Common myeloid progenitor, CD34-positive (primary cell): Measurements from ENCODE around the gene HNRNPH1.

Experiments used
- CTCF ChIA-PET: fragments of 350-600 bp; sonication (Branson Sonifier 250); formaldehyde crosslinking; loops from one replicate; lab custom pipeline; 2021; ENCODE audit warnings: antibody characterized with exemption; lab: Charles Lee
- POLR2A ChIA-PET: fragments of 350-600 bp; sonication (Branson Sonifier 250); formaldehyde crosslinking; loops from one replicate; lab custom pipeline; 2021; ENCODE audit warnings: antibody characterized with exemption; lab: Charles Lee
- DNase-seq, 3 donors: peaks; one replicate each; pipeline versions ENCODE4 v3.0.0 to v3.0.0-alpha.2; 2013
- H3K27ac ChIP-seq, 2 experiments: 1 replicate in 1 of 2; 2 replicates in 1 of 2; pipeline ENCODE4 v1.7.0; 2013; ENCODE audit warnings: inconsistent platforms in 2 of 2, low read length in 2 of 2, mild to moderate bottlenecking in 2 of 2, low read depth in 1 of 2, moderate library complexity in 1 of 2; ENCODE audit not compliant: severe bottlenecking in 2 of 2, insufficient read depth in 1 of 2, poor library complexity in 1 of 2
- H3K27me3 ChIP-seq, 5 experiments: replicated peaks in 2 of 5; 1 replicate in 3 of 5; 2 replicates in 2 of 5; pipeline versions ENCODE4 v1.6.1 to v1.7.0; 2013; ENCODE audit warnings: low read length in 4 of 5, mild to moderate bottlenecking in 2 of 5, moderate library complexity in 2 of 5, inconsistent platforms in 1 of 5; ENCODE audit not compliant: insufficient read depth in 5 of 5, control insufficient read depth in 4 of 5
- H3K36me3 ChIP-seq, 4 experiments: 1 replicate in 2 of 4; 2 replicates in 2 of 4; pipeline versions ENCODE4 v1.6.1 to v1.7.0; 2013; ENCODE audit warnings: low read length in 3 of 4, control low read depth in 1 of 4, mild to moderate bottlenecking in 1 of 4; ENCODE audit not compliant: control insufficient read depth in 4 of 4, insufficient read depth in 4 of 4
- H3K4me1 ChIP-seq, 4 experiments: 1 replicate in 3 of 4; 2 replicates in 1 of 4; pipeline versions ENCODE4 v1.6.1 to v1.7.1; 2013; ENCODE audit warnings: low read length in 3 of 4, mild to moderate bottlenecking in 3 of 4, control low read depth in 1 of 4, inconsistent platforms in 1 of 4, moderate library complexity in 1 of 4; ENCODE audit not compliant: control insufficient read depth in 4 of 4, insufficient read depth in 4 of 4; ENCODE audit errors: control extremely low read depth in 1 of 4
- H3K4me3 ChIP-seq, 7 experiments: 1 replicate in 4 of 7; 2 replicates in 3 of 7; pipeline versions ENCODE4 v1.5.1 to v1.7.0; 2013; ENCODE audit warnings: mild to moderate bottlenecking in 7 of 7, low read length in 6 of 7, moderate library complexity in 6 of 7, inconsistent platforms in 2 of 7, low read depth in 2 of 7, control low read depth in 1 of 7; ENCODE audit not compliant: insufficient read depth in 4 of 7, control insufficient read depth in 1 of 7; ENCODE audit errors: extremely low read depth in 1 of 7
- H3K9me3 ChIP-seq, 5 experiments: 1 replicate in 4 of 5; 2 replicates in 1 of 5; pipeline versions ENCODE4 v1.6.1 to v1.7.1; 2013; ENCODE audit warnings: low read length in 4 of 5, mild to moderate bottlenecking in 2 of 5, inconsistent platforms in 1 of 5, low read depth in 1 of 5, moderate library complexity in 1 of 5; ENCODE audit not compliant: control insufficient read depth in 4 of 5, insufficient read depth in 2 of 5; ENCODE audit errors: control extremely low read depth in 1 of 5
- WGBS: methylation state at CpG from one replicate; pipeline ENCODE4 v1.1.5; 2013; ENCODE audit not compliant: insufficient coverage; 5-methylcytosine and 5-hydroxymethylcytosine counted together

The HNRNPH1 gene

GRCh38 chr5:179605026-179605833 is 18.2 kb downstream of the HNRNPH1 start:
- Histone ChIP-seq H3K9me3 (no peaks in the 10 kb centered on the region), H3K27me3 (no peaks in the 10 kb centered on the region), H3K27ac (no peak overlapping the region), H3K36me3 (peaks cover 16 to 73% (median 68%) of the 10 kb centered on the region in 4 experiments), H3K4me1 (peaks cover 0 to 13% (median 5%) of the 10 kb centered on the region in 4 experiments), H3K4me3 (no peak overlapping the region)
- WGBS, result 87% methylated on average over 9 of the region's 10 CpGs
- ChIA-PET POLR2A (no interaction called here), CTCF (interaction anchor here (0.8 to 1.1 kb wide), 2 partner anchors 11 to 63 kb away, joined by 3 read pairs; no protein-coding TSS in a partner anchor)
- DNase-seq, result no peak

GRCh38 chr5:179603308-179603707 is 20.2 kb downstream of the HNRNPH1 start:
- Histone ChIP-seq H3K27ac (no peak overlapping the region), H3K9me3 (no peaks in the 10 kb centered on the region), H3K36me3 (peaks cover 23 to 80% (median 74%) of the 10 kb centered on the region in 4 experiments), H3K4me3 (no peak overlapping the region), H3K4me1 (peaks cover 0 to 10% (median 4%) of the 10 kb centered on the region in 4 experiments), H3K27me3 (no peaks in the 10 kb centered on the region)
- DNase-seq, result no peak
- CTCF ChIA-PET, result interaction anchor here (1.4 to 2.1 kb wide), 2 partner anchors 10 to 20 kb away, joined by 3 to 5 read pairs; partner anchors contain the start of gene HNRNPH1
- POLR2A ChIA-PET, result no interaction called here
- 97% methylated on average over 6 of the region's 12 CpGs for WGBS

GRCh38 chr5:179601871-179602625 is 21.4 kb downstream of the HNRNPH1 start:
- DNase-seq, result no peak
- WGBS, result 98% methylated on average over 16 of the region's 18 CpGs
- no peak overlapping the region for H3K4me3 ChIP-seq
- no peaks in the 10 kb centered on the region for H3K4me1 ChIP-seq
- H3K27ac ChIP-seq, result no peak overlapping the region
- H3K36me3 ChIP-seq, result peaks cover 24 to 77% (median 68%) of the 10 kb centered on the region in 4 experiments
- H3K27me3 ChIP-seq, result no peaks in the 10 kb centered on the region
- ChIA-PET POLR2A (interaction anchor here (0.7 to 0.9 kb wide), 2 partner anchors 51 to 371 kb away, joined by 3 read pairs; no protein-coding TSS in a partner anchor), CTCF (no interaction called here)
- no peaks in the 10 kb centered on the region for H3K9me3 ChIP-seq

- H3K4me3 ChIP-seq, result no peak overlapping the region
- DNase-seq, result no peak
- no peaks in the 10 kb centered on the region for H3K4me1 ChIP-seq
- no peaks in the 10 kb centered on the region for H3K27me3 ChIP-seq
- ChIA-PET CTCF (interaction anchor here (0.6 to 1.0 kb wide), 2 partner anchors 12 to 104 kb away, joined by 3 read pairs; no protein-coding TSS in a partner anchor), POLR2A (no interaction called here)
- no peak overlapping the region for H3K27ac ChIP-seq
- H3K36me3 ChIP-seq, result peaks cover 23 to 78% (median 55%) of the 10 kb centered on the region in 4 experiments
- no peaks in the 10 kb centered on the region for H3K9me3 ChIP-seq
- WGBS, result 92% methylated on average over 9 of the region's 9 CpGs
Observed at GRCh38 chr5:179599973-179600372, 23.5 kb downstream of the HNRNPH1 start.

GRCh38 chr5:179599566-179599965 is 23.9 kb downstream of the HNRNPH1 start:
- no peaks in the 10 kb centered on the region for H3K9me3 ChIP-seq
- CTCF ChIA-PET, result interaction anchor here (1.0 to 1.6 kb wide), 2 partner anchors 13 to 103 kb away, joined by 3 to 4 read pairs; no protein-coding TSS in a partner anchor
- POLR2A ChIA-PET, result no interaction called here
- H3K27me3 ChIP-seq, result no peaks in the 10 kb centered on the region
- H3K27ac ChIP-seq, result no peak overlapping the region
- no peak for DNase-seq
- 100% methylated on average over 13 of the region's 16 CpGs for WGBS
- H3K36me3 ChIP-seq, result peaks cover 23 to 82% (median 59%) of the 10 kb centered on the region in 4 experiments
- H3K4me1 ChIP-seq, result no peaks in the 10 kb centered on the region
- no peak overlapping the region for H3K4me3 ChIP-seq

GRCh38 chr5:179599100-179599499 is 24.4 kb downstream of the HNRNPH1 start:
- H3K27ac ChIP-seq, result no peak overlapping the region
- no peak for DNase-seq
- no peak overlapping the region for H3K4me3 ChIP-seq
- H3K27me3 ChIP-seq, result no peaks in the 10 kb centered on the region
- no peaks in the 10 kb centered on the region for H3K4me1 ChIP-seq
- peaks cover 24 to 81% (median 56%) of the 10 kb centered on the region in 4 experiments for H3K36me3 ChIP-seq
- CTCF ChIA-PET, result interaction anchor here (0.7 to 1.6 kb wide), 3 partner anchors 7 to 13 kb away, joined by 3 to 4 read pairs (median 4); no protein-coding TSS in a partner anchor
- WGBS, result 100% methylated on average over 1 of the region's 9 CpGs
- H3K9me3 ChIP-seq, result no peaks in the 10 kb centered on the region
- POLR2A ChIA-PET, result no interaction called here
